ENCODE results near the gene THAP11.

The THAP11 gene

DNA sequence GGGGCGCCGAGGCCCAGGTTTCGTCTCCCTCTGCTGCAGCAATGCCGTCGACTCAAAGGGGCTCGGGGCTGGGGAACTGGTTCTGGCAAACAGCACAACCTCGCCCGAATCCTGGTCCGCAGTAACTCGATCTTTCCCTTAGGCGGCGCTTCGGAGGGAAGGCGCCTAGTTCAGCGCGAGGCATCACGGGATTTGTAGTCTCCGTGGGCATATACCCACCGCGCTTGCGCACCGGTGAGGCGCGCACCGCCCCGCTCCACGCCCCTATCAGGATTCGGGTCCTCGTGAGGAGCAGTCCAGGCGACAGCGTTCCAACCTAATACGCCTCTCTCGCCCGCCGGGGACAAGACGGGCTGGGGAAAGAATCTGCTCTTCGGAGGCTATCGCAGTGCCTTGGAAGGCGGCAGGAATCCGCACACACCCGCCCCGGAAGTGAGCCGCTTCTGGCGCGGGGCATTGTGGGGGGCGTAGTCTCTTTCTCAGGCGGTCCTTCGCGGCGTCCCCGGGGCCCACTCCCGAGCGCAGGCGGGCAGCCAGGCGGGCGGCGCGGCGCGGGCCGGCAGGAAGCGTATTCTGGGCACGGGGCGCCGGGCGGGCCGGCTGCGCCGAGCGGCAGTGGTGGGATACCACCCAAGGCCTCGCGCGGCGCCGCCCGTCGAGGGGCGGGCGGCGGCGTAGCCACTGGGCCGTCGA lies at the start of gene THAP11:
THAP11 (plus strand) TSS at position 505 of the 693 bp plus-strand sequence. CDS start 235 bp downstream, outside the sequence.
- peak; percentile 86 to 88 for DNase-seq (ENCODE audit: low read depth in 1 of 2, low spot score in 1 of 2)

DNA sequence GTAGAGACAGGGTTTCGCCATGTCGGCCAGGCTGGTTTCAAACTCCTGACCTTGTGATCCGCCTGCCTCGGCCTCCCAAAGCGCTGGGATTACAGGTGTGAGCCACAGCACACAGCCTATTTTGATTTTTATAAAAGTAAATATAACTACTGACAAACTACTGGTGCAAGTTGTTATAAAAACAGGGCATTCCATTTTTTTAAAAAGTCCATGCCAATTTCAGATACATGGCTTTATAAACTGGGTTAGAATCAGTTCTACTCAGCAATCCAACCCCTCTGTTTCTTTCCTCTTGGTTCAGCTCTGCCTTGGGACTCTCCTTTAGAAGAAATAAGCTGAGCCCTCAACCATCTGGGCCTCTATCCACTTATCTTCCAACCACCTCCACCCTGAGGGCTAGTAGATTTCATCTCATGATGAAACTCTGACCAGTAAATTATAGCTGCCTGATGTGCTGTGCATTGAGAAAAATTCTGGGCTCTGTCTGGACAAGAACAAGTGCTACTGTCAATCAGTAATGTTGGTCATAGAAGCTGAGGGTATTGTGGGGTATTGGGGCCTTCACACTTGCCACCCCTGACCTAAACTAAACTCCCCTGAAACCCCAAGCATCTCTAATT lies 45.9 kb upstream of the THAP11 start:
- no peak for DNase-seq (ENCODE audit: low read depth in 1 of 2, low spot score in 1 of 2)

GRCh38 chr16:67800338-67800926 lies 41.7 kb upstream of the THAP11 start:
- DNase-seq (ENCODE audit: low read depth in 1 of 2, low spot score in 1 of 2): no peak

GRCh38 chr16:67801241-67801640 lies 40.9 kb upstream of the THAP11 start:
- no peak for DNase-seq (ENCODE audit: low read depth in 1 of 2, low spot score in 1 of 2)

DNA sequence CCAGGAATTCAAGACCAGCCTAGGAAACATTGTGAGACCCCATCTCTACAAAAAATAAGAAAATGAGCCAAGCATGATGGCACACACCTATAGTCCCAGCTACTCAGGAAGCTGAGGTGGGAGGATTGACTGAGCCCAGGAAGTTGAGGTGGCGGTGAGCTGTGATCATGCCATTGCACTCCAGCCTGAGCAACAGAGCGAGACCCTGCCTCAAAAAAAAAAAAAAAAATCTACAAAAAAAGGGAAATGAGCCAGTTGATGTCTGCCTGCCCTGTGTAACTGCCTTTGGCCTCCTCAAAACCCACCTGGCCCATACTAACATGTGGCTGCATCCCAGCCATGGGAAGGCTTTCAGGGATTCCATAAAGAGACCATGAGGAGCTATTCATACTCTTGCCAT lies 40.2 kb upstream of the THAP11 start:
- no peak for DNase-seq (ENCODE audit: low read depth in 1 of 2, low spot score in 1 of 2)

- DNase-seq (ENCODE audit: low read depth in 1 of 2, low spot score in 1 of 2): no peak
Measured at GRCh38 chr16:67803894-67804293, 38.2 kb upstream of the THAP11 start.

DNA sequence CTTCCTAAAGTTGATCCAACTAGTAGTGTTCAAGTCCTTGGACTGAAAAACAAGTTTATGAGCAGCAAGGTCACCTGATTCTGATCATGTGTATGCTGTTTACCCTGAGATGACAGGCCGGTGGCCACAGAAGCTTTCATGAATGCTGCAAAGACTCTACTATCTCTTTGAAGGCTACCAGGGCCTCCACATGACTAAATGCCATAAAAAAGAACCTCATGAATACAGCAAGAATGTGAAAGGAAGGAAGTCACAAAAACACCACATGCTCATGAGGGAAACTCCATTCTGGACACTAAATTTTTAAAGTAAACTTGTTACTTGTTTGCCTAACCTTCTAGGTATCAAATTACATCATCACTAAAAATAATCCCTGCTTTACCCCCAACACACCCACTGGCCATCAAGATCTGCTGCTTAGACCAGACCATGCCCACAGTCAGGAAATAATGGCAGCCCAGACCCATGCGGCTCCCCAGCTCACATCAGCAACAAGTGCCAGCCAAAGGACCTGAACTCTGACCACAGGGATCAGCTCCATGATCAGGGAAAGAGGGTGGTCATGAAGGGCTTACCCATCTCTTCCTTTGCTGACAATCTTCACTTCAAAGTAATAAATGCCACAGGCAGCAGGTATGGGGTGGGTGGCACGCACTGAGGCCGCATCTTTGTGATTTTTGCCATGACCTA lies 37.1 kb upstream of the THAP11 start:
- no peak for DNase-seq (ENCODE audit: low read depth in 1 of 2, low spot score in 1 of 2)

DNA sequence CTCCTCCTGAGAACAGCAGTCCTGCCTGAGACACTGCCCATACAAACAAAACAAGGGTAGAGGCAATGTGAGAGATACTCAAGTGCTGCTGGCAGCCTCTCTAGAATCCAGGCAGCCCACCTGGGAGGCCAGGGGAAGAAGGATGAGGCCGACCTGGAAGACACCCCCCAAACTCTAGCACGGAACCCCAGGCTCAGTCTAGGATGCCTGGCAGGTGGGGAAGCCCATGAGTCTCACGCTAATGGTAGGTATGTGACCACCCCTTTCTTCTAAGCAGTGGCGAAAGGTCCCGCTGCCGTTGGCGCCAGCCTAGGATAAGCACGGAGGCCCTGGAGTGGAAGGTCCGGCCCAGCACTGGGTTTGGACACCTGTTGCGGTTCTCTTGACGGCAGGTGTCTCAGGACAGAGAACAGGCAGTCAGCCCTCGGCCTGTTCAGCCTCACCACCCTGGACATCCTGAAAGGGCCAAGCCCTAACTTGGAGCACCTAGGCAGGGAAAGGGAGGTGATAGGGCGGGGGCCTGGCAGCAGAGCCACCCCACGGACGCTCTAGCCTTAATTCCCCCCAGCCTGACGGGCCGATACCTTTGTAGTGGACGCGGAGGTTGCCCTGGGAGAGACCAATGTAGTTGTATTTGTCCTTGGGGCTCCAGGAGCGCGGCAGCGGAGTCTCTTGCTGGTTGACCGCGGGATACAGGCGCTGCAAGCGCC lies 36.2 kb upstream of the THAP11 start:
- DNase-seq (ENCODE audit: low read depth in 1 of 2, low spot score in 1 of 2): no peak

DNA sequence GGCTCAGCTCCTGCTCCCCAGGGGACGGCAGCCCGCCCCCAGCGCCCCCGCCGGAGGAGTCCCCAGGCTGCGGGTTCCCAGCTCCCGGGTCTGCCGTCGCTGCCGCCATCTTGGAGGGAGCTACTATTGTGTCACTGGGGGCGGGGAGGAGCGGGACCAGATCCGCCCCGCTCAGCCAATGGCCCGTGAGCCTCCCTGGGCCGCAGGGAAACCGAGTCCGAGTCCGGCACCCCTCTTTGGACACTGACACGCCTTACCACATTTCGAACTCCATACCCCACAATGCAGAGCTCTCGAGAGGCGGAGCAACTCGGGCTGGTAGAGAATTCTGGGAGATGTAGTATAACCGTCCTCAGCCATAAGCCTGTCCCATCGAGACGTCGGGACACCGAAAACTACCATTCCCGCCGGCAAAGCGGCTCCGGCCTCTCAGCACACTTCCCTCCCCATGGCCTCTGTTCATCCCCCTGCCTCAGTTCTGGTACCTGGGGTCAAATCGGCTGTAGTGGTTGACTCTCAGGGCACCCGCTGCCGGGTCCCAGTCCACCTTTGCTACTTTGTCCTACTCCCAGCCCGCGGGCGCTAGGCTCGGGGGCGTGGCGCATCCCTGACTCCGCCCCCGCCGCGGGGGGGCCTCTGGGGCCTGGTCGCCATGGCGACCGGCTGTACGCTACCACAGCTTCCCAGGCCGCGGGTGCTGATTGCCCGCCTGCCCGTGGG lies 35.5 kb upstream of the THAP11 start, which contains the start of the genes RANBP10 and TSNAXIP1:
RANBP10 (minus strand) TSS at position 133 of the 720 bp plus-strand sequence; CDS start at position 109, 24 bp downstream.
TSNAXIP1 (plus strand) TSS at position 462 of the 720 bp plus-strand sequence. CDS start 261 bp downstream, outside the sequence.
- peak; percentile 90 to 95 for DNase-seq (ENCODE audit: low read depth in 1 of 2, low spot score in 1 of 2)

DNA sequence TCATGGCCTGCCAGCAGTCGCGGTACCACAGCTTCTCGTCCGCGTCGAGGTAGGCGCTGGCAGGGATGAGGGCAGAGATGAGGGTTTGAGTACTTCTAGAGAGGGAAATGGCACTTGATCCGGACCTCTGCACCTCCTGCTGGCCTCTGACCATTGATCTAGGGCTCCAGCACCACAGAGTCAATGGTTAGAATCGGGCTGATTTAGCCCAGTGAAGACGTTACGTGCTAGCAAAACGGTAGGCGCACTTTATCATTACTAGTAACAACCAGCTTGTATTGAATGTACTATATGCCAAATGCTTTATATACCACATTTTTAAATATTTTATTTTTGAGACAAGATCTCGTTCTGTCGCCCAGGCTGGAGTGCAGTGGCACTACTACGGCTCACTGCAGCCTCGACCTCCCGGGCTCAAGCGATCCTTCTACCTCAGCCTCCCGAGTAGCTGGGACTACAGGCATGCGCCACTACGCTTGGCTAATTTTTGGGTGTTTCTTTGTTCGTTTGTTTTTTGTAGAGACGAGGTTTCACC lies 34.9 kb upstream of the THAP11 start:
- no peak for DNase-seq (ENCODE audit: low read depth in 1 of 2, low spot score in 1 of 2)

DNA sequence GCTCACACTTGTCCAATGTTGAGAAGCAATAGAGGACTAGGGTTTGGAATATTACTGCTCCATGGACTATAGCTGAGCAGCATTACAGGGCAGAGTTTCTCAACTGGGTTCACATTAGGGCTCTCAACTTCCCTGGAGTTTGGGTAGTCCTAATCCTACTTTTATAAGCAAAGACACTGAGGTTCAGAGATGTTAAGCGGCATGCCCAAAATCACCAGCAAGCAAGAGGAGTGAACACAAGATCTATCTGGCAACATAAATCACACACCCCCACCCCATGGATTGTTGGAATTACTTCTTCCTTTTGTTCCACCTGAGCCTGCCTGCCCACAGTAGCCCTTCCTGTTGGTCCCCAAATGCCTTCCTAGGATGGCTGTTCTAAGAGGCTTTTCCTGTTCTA lies 30.2 kb upstream of the THAP11 start:
- no peak for DNase-seq (ENCODE audit: low read depth in 1 of 2, low spot score in 1 of 2)

GRCh38 chr16:67814567-67814966 lies 27.6 kb upstream of the THAP11 start:
- DNase-seq (ENCODE audit: low read depth in 1 of 2, low spot score in 1 of 2): no peak

DNA sequence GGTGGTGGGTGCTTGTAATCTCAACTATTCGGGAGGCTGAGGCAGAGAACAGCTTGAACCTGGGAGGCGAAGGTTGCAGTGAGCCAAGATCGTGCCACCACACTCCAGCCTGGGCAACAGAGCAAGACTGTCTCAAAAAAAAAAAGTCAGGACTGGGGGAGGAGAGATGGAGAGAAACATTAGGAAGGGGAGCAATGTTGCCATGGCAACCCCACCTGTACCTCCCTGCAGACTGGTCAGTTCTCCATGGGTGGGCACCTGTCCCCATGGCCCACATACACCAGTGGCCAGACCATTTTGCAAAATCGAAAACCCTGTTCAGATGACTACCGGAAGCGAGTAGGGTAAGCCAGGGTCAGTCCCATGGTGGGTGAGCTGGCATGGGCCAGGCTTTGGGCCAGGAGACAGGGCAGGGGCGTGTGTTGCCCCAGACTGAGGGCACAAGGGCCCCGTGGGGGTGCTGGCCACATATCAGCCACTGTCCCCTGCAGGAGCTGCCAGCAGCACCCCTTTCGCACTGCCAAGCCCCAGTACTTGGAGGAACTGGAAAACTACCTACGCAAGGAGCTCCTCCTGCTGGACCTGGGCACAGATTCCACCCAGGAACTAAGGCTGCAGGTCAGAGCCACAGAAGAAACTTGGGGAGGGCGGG lies 21.4 kb upstream of the THAP11 start:
- no peak for DNase-seq (ENCODE audit: low read depth in 1 of 2, low spot score in 1 of 2)

GRCh38 chr16:67822511-67822910 lies 19.6 kb upstream of the THAP11 start:
- no peak for DNase-seq (ENCODE audit: low read depth in 1 of 2, low spot score in 1 of 2)

GRCh38 chr16:67825119-67825518 lies 17.0 kb upstream of the THAP11 start:
- no peak for DNase-seq (ENCODE audit: low read depth in 1 of 2, low spot score in 1 of 2)

GRCh38 chr16:67825906-67826305 lies 16.2 kb upstream of the THAP11 start:
- no peak for DNase-seq (ENCODE audit: low read depth in 1 of 2, low spot score in 1 of 2)

DNA sequence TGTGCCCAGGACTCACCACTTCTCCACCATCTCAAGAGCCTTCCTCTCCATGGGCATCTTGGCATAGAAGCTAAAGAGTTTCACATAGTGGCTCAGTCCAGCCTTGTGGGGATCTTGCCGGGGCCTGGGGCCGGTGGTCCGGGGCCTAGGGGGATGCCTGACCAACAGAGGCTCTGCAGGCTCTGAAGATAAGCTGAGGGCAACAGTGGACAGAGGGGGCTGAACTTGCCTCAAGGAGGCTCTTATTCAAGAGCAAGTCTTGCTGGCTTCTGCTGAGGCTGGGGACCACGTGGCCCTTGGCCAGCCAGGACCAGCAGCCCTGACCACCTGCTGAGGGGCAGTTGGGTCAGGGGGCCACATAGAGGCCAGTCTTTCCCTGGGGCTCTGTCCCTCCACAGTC lies 13.5 kb upstream of the THAP11 start:
- no peak for DNase-seq (ENCODE audit: low read depth in 1 of 2, low spot score in 1 of 2)

DNA sequence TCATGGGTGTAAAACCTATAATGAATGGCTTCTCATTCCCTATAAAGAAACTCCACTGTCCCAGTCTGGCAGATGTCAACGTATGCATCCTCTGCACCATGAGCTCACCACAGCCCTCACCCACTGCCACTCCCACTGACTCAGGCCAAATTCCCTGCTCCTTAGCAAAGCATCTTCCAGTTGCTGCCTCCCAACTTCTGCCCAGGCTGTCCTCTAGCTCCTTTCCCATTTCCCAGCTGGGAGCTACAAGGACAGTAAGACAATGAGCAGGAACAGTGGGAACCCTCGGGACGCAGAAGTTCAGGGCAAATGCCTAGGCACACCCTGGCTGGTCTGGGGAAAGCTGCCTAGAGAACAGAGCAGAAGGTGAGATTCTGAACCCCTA lies 9.1 kb upstream of the THAP11 start:
- no peak for DNase-seq (ENCODE audit: low read depth in 1 of 2, low spot score in 1 of 2)

DNA sequence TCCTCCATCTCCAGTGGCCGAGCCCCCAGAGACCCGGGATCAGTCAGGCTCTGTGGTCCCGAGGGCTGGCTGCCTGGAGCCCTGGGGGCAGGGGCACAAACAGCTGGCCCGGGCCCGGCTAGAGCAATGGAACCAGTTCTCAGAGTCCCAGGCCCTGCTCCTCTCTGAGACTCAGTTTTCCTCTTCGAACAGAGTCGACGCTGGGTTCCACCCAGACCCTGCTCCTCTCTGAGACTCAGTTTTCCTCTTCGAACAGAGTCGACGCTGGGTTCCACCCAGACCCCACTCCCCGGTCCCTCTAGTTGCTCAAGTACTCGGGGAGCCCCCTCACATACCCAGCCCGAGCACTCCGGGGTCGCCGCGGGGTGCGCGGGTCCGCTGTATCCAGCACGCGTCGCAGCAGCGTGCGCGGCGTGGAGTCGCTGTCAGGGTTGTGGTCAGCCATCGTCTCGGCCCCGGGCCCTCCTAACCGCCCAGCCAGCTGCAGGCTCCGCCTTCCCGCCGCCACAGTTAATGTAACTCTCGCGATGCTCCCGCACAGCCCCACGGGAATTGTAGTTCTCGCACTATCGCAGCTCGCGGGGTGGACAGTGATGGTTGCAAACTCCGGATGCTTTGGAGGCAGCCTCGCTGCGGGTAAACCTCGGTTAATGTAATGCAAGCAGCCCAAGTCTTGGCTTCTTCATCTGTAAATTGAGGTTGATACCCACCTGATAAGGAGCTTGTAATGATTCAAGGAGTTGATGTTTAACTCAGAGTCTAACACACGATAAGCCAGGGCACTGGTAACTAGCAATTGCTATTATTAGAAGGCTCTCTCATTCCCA lies 8.5 kb upstream of the THAP11 start:
- peak; percentile 84 to 86 for DNase-seq (ENCODE audit: low read depth in 1 of 2, low spot score in 1 of 2)

Measured in activated T-helper 1 cell treated with anti-CD3 and anti-CD28 coated beads, Interleukin-2, amount 50 U/mL, for 16 hours (primary cell).